ELR (cell line): ENCODE results near the gene DCUN1D2.
"Not testable (repeated sequence)": the region's sequence is repeated elsewhere in the genome, so short reads cannot be mapped to it uniquely, and the experiment has no call there.

Experiments used
- DNase-seq: peaks from one replicate; pipeline ENCODE4 v3.0.0-alpha.2; 2015; ENCODE audit warnings: low read depth

DCUN1D2 gene

GRCh38 chr13:113490496-113491417, at the start of gene DCUN1D2:
Gene DCUN1D2, minus strand, starts transcription at chr13:113490711. Its CDS starts 42 bp downstream, at chr13:113490669.
- DNase-seq = peak; percentile 93

- DNase-seq = no peak
Observed at GRCh38 chr13:113539822-113540221, 49.3 kb upstream of the DCUN1D2 start.

- DNase-seq = no peak
Observed at GRCh38 chr13:113539176-113539575, 48.7 kb upstream of the DCUN1D2 start.

- DNase-seq = no peak
Observed at GRCh38 chr13:113538689-113539058, 48.2 kb upstream of the DCUN1D2 start.

GRCh38 chr13:113537909-113538688, 47.6 kb upstream of the DCUN1D2 start:
- no peak for DNase-seq

- no peak for DNase-seq
Observed at GRCh38 chr13:113537205-113537604, 46.7 kb upstream of the DCUN1D2 start.

- no peak for DNase-seq
Observed at GRCh38 chr13:113536461-113537110, 46.1 kb upstream of the DCUN1D2 start.

- DNase-seq = no peak
Observed at GRCh38 chr13:113535381-113535781, 44.9 kb upstream of the DCUN1D2 start.

GRCh38 chr13:113534236-113534860, 43.8 kb upstream of the DCUN1D2 start:
- no peak for DNase-seq

GRCh38 chr13:113533161-113533840, 42.8 kb upstream of the DCUN1D2 start:
- no peak for DNase-seq

- DNase-seq = peak; percentile 72
Observed at GRCh38 chr13:113532156-113532806, 41.8 kb upstream of the DCUN1D2 start.

- DNase-seq = no peak
Observed at GRCh38 chr13:113531041-113531873, 40.7 kb upstream of the DCUN1D2 start.

- DNase-seq = no peak
Observed at GRCh38 chr13:113528813-113529180, 38.3 kb upstream of the DCUN1D2 start.

- no peak for DNase-seq
Observed at GRCh38 chr13:113528101-113528812, 37.7 kb upstream of the DCUN1D2 start.

- DNase-seq = no peak
Observed at GRCh38 chr13:113527272-113527958, 36.9 kb upstream of the DCUN1D2 start.

- no peak for DNase-seq
Observed at GRCh38 chr13:113526466-113527220, 36.1 kb upstream of the DCUN1D2 start.

- not testable (repeated sequence) for DNase-seq
Observed at GRCh38 chr13:113522438-113522837, 31.9 kb upstream of the DCUN1D2 start.

- no peak for DNase-seq
Observed at GRCh38 chr13:113520571-113520970, 30.1 kb upstream of the DCUN1D2 start.
